ENCODE results near the gene FERMT2. TPM values are rescaled to one million over a fixed set of nuclear protein-coding genes. Genes with fewer than 3 reads are reported as not detected.

The FERMT2 gene
- total and polyA plus RNA-seq, 2 donors (not counting 1 experiment from before 2014, with no cell fraction given), result 0.05 TPM; not detected in 1

- intact Hi-C loops (cut with micrococcal nuclease), result loop anchor here (10.0 kb wide), 1 partner anchor 200 kb away; the partner anchor contains the start of gene DDHD1
- POLR2A ChIA-PET, result no interaction called here
Measured at GRCh38 chr14:52954346-52955214, 3.7 kb upstream of the FERMT2 start.

More at GRCh38 chr14:52954346-52955214, 3.7 kb upstream of the FERMT2 start:
- ATAC-seq (ENCODE audit: low read depth) (no peak), DNase-seq (no peak)
- Histone ChIP-seq H3K9ac (ENCODE audit: low read length) (no peak overlapping the region), H2AFZ (ENCODE audit: insufficient read depth, low read depth, low read length, poor library complexity, severe bottlenecking) (no peak overlapping the region), H4K20me1 (ENCODE audit: control insufficient read depth, insufficient read depth, low read length, poor library complexity, severe bottlenecking) (no peaks in the 10 kb centered on the region), H3K4me3 (ENCODE audit: control extremely low read depth in 1 of 5, extremely low read depth in 1 of 5, insufficient read depth in 1 of 5, low read depth in 2 of 5, low read length in 4 of 5) (no peak overlapping the region), H3K79me2 (ENCODE audit: control insufficient read depth, insufficient read depth, low read length) (no peaks in the 10 kb centered on the region), H3K4me2 (replicated peaks; ENCODE audit: low read depth, low read length, poor library complexity, severe bottlenecking) (no peak overlapping the region), H3K9me3 (ENCODE audit: control extremely low read depth in 1 of 3, control insufficient read depth in 2 of 3, insufficient read depth in 1 of 3, low read length in 2 of 3) (peaks cover 0 to 5% (median 0%) of the 10 kb centered on the region in 3 donors), H3K4me1 (ENCODE audit: control insufficient read depth in 2 of 2, insufficient read depth in 2 of 2, low read length in 2 of 2) (peaks cover 17 to 19% of the 10 kb centered on the region in 2 donors), H3K27ac (ENCODE audit: low read length in 2 of 2) (no peak overlapping the region), H3K36me3 (replicated peaks in 1 of 2; ENCODE audit: control extremely low read depth in 1 of 2, control insufficient read depth in 1 of 2, extremely low read depth in 1 of 2, insufficient read depth in 2 of 2, low read length in 1 of 2) (no peaks in the 10 kb centered on the region), H3K27me3 (replicated peaks in 1 of 4; ENCODE audit: control extremely low read depth in 1 of 4, control insufficient read depth in 3 of 4, insufficient read depth in 4 of 4, low read length in 3 of 4) (peaks cover 0 to 18% (median 17%) of the 10 kb centered on the region in 4 experiments)
- Mint-ChIP-seq H3K4me1 (peaks cover 16% of the 10 kb centered on the region), H3K27ac (no peak overlapping the region), H3K4me3 (no peak overlapping the region), H3K9me3 (ENCODE audit: insufficient read depth) (no peaks in the 10 kb centered on the region), H3K27me3 (peaks cover 26% of the 10 kb centered on the region)
- whole genome bisulfite sequencing (ENCODE audit: insufficient coverage), result 97% methylated on average over 3 of the region's 6 CpGs
- CTCF ChIA-PET, result no interaction called here
- TF ChIP-seq CTCF (IDR thresholded peaks at IDR 0.05), result no peak
- no peak for TF ChIP-seq EZH2 (IDR thresholded peaks at IDR 0.05; ENCODE audit: borderline replicate concordance, insufficient read depth, low read depth, low read length, poor library complexity, severe bottlenecking)

Measured in B cell (primary cell).